Neural cell (in vitro differentiated cells): ENCODE measurements around the gene FAM53B. TPM values are rescaled to one million over a fixed set of nuclear protein-coding genes. Genes with fewer than 3 reads are reported as not detected.
A peak's percentile ranks its signal among the peaks of the same experiment; 100 is the strongest.

Source experiments
- H2AFZ ChIP-seq: fragments of 200-600, 300-800 bp; sonication (generic), shearing (Covaris generic); 2 replicates; pipeline ENCODE4 v1.6.0; 2014; ENCODE audit warnings: low read depth, mild to moderate bottlenecking, antibody characterized with exemption, low read length, moderate library complexity
- H3F3A ChIP-seq: fragments of 200-600 bp; shearing (Covaris generic); 2 replicates; pipeline ENCODE4 v1.6.1; 2016; ENCODE audit warnings: mild to moderate bottlenecking, moderate library complexity, mixed read lengths, antibody characterized with exemption, low read length; ENCODE audit not compliant: insufficient read depth, poor library complexity, severe bottlenecking
- H3K27ac ChIP-seq: fragments of 200-600, 300-800 bp; sonication (generic), shearing (Covaris generic); 2 replicates; pipeline ENCODE4 v1.5.1; 2014; ENCODE audit warnings: mild to moderate bottlenecking, low read length, moderate library complexity
- H3K27me3 ChIP-seq: fragments of 300-800, 200-600 bp; sonication (generic), shearing (Covaris generic); 2 replicates; pipeline ENCODE4 v1.6.0; 2014; ENCODE audit warnings: mild to moderate bottlenecking, low read depth, low read length, moderate library complexity; ENCODE audit not compliant: insufficient read depth
- H3K36me3 ChIP-seq: fragments of 300-800, 200-600 bp; sonication (generic), shearing (Covaris generic); 2 replicates; pipeline ENCODE4 v1.5.1; 2014; ENCODE audit warnings: mild to moderate bottlenecking, antibody characterized with exemption, low read length, moderate library complexity; ENCODE audit not compliant: insufficient read depth
- H3K4me2 ChIP-seq: fragments of 300-800, 200-600 bp; sonication (generic), shearing (Covaris generic); 2 replicates; pipeline ENCODE4 v1.6.0; 2014; ENCODE audit warnings: mild to moderate bottlenecking, low read length
- H3K4me3 ChIP-seq: fragments of 300-800, 200-600 bp; sonication (generic), shearing (Covaris generic); 2 replicates; pipeline ENCODE4 v1.5.1; 2014; ENCODE audit warnings: mild to moderate bottlenecking, low read length, moderate library complexity
- H3K79me2 ChIP-seq: fragments of 200-600 bp; shearing (Covaris generic); replicated peaks from 2 replicates; pipeline ENCODE4 v1.6.0; 2014; ENCODE audit warnings: mild to moderate bottlenecking, low read length, moderate library complexity; ENCODE audit not compliant: insufficient read depth
- H3K9ac ChIP-seq: fragments of 300-800, 200-600 bp; sonication (generic), shearing (Covaris generic); 2 replicates; pipeline ENCODE4 v1.6.1; 2016; ENCODE audit warnings: mild to moderate bottlenecking, low read length, mixed read lengths
- H3K9me2 ChIP-seq: fragments of 200-600 bp; shearing (Covaris generic); 2 replicates; pipeline ENCODE4 v1.6.1; 2016; ENCODE audit warnings: mild to moderate bottlenecking, low read length, mixed read lengths; ENCODE audit not compliant: insufficient read depth
- H3K9me3 ChIP-seq: fragments of 200-600, 300-800 bp; sonication (generic), shearing (Covaris generic); 2 replicates; pipeline ENCODE4 v1.6.1; 2016; ENCODE audit warnings: mild to moderate bottlenecking, mixed run types, low read length, moderate library complexity, mixed read lengths
- H4K20me1 ChIP-seq: fragments of 200-600 bp; shearing (Covaris generic); 2 replicates; pipeline ENCODE4 v1.6.1; 2016; ENCODE audit warnings: mild to moderate bottlenecking, mixed run types; ENCODE audit not compliant: insufficient read depth
- CTCF ChIP-seq: fragments of 450-650 bp; IDR thresholded peaks from 2 replicates; pipeline ENCODE4 v1.5.1; 2014; ENCODE audit warnings: antibody characterized with exemption, mild to moderate bottlenecking, moderate library complexity; ENCODE audit not compliant: poor library complexity, severe bottlenecking
- EP300 ChIP-seq: fragments of 450-650 bp; conservative IDR thresholded peaks from 2 replicates; pipeline ENCODE4 v1.6.1; 2014; ENCODE audit warnings: antibody characterized with exemption, mild to moderate bottlenecking, moderate library complexity; ENCODE audit not compliant: poor library complexity, severe bottlenecking
- EZH2 ChIP-seq: fragments of 200-600, 300-800 bp; shearing (Covaris generic), sonication (generic); IDR thresholded peaks from 2 replicates; pipeline ENCODE4 v1.6.1; 2014; ENCODE audit warnings: antibody characterized with exemption, low read length, borderline replicate concordance, mild to moderate bottlenecking; ENCODE audit not compliant: insufficient read depth, poor library complexity, severe bottlenecking
- MXI1 ChIP-seq: fragments of 450-650 bp; conservative IDR thresholded peaks from 2 replicates; pipeline ENCODE4 v1.6.1; 2014; ENCODE audit warnings: antibody characterized with exemption, mild to moderate bottlenecking; ENCODE audit not compliant: poor library complexity, severe bottlenecking
- POLR2AphosphoS5 ChIP-seq: IDR thresholded peaks from 2 replicates; pipeline ENCODE4 v1.6.1; 2012
- RAD21 ChIP-seq: fragments of 450-650 bp; conservative IDR thresholded peaks from 2 replicates; pipeline ENCODE4 v1.6.1; 2014; ENCODE audit warnings: antibody characterized with exemption, mild to moderate bottlenecking, moderate library complexity
- REST ChIP-seq: IDR thresholded peaks from 2 replicates; pipeline ENCODE4 v1.6.1; 2012; ENCODE audit warnings: borderline replicate concordance
- SMC3 ChIP-seq: fragments of 450-650 bp; conservative IDR thresholded peaks from 2 replicates; pipeline ENCODE4 v1.6.1; 2014; ENCODE audit warnings: antibody characterized with exemption, mild to moderate bottlenecking, moderate library complexity; ENCODE audit not compliant: poor library complexity
- TAF1 ChIP-seq: IDR thresholded peaks from 2 replicates; pipeline ENCODE4 v1.6.1; 2012; ENCODE audit warnings: low read depth
- polyA plus RNA-seq: library from polyadenylated mRNA; depleted of rRNA; stranded (reverse); fragments of >200 nt; gene quantifications from 2 replicates; pipeline ENCODE4 v1.2.3, GENCODE V29; 2014

Gene FAM53B
- polyA plus RNA-seq, 1 donor from 2014 or later: 21.8 TPM

- H3K9me3 ChIP-seq: no peaks in the 10 kb centered on the region
- peak overlapping the region; percentile 76 for H3K9ac ChIP-seq
- peaks cover 4% of the 10 kb centered on the region for H4K20me1 ChIP-seq
- peaks cover 54% of the 10 kb centered on the region for H3K79me2 ChIP-seq
- peak overlapping the region; percentile 87 for H3K4me3 ChIP-seq
- peak overlapping the region; percentile 19 for H2AFZ ChIP-seq
- TF ChIP-seq POLR2AphosphoS5 (no peak), SMC3 (no peak), EP300 (no peak), CTCF (no peak), REST (no peak), TAF1 (no peak), RAD21 (no peak), EZH2 (no peak), MXI1 (no peak)
- H3K36me3 ChIP-seq: no peaks in the 10 kb centered on the region
- peak overlapping the region; percentile 76 for H3K4me2 ChIP-seq
- H3K27me3 ChIP-seq: no peaks in the 10 kb centered on the region
- H3K27ac ChIP-seq: peak overlapping the region; percentile 59
- no peaks in the 10 kb centered on the region for H3K9me2 ChIP-seq
- peaks cover 4% of the 10 kb centered on the region for H3F3A ChIP-seq
Observed at GRCh38 chr10:124741922-124742412, 2.2 kb downstream of the FAM53B start.

GRCh38 chr10:124741281-124741921 is 2.8 kb downstream of the FAM53B start:
- no peaks in the 10 kb centered on the region for H3K36me3 ChIP-seq
- no peak overlapping the region for H2AFZ ChIP-seq
- no peaks in the 10 kb centered on the region for H3K9me3 ChIP-seq
- H3K79me2 ChIP-seq: peaks cover 57% of the 10 kb centered on the region
- no peaks in the 10 kb centered on the region for H3K9me2 ChIP-seq
- peak overlapping the region; percentile 87 for H3K4me3 ChIP-seq
- H3K27ac ChIP-seq: no peak overlapping the region
- H3K9ac ChIP-seq: peak overlapping the region; percentile 76
- peaks cover 4% of the 10 kb centered on the region for H3F3A ChIP-seq
- TF ChIP-seq MXI1 (peak; percentile 28), EZH2 (no peak), SMC3 (peak; percentile 85), RAD21 (peak; percentile 77), REST (no peak), EP300 (no peak), CTCF (peak; percentile 85), POLR2AphosphoS5 (no peak), TAF1 (no peak)
- H4K20me1 ChIP-seq: peaks cover 10% of the 10 kb centered on the region
- peak overlapping the region; percentile 76 for H3K4me2 ChIP-seq
- H3K27me3 ChIP-seq: no peaks in the 10 kb centered on the region
